ENCODE measurements around the gene FOXP4. TPM values are rescaled to one million over a fixed set of nuclear protein-coding genes. Genes with fewer than 3 reads are reported as not detected.

FOXP4 gene
- total RNA-seq, 1 donor from 2014 or later: 12.0 TPM

DNA sequence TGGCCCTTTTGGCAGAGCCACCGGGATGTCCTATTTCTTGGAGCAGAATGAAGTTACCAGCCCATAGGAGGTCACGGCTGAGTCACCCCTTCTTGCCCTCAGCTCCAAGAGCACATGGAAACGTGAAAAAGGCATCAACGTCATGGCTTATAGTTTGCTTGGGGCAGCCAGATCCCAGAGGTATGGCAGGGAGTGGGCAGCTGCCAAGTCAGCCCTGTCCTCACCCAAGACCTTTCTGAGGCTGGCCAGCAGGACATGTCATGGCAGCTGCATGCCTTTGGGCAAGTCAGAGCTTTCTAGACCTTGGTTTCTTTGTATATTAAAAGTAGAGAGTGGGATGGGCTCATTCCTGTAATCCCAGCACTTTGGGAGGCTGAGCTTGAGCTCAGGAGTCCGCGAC lies 83.9 kb downstream of the FOXP4 start:
- ATAC-seq: peak; percentile 26

GRCh38 chr6:41630946-41631345 lies 84.8 kb downstream of the FOXP4 start:
- no peak for ATAC-seq

GRCh38 chr6:41633056-41633634 lies 87.0 kb downstream of the FOXP4 start:
- no peak for ATAC-seq

GRCh38 chr6:41634657-41635056 lies 88.5 kb downstream of the FOXP4 start:
- ATAC-seq: no peak

GRCh38 chr6:41635365-41635764 lies 89.2 kb downstream of the FOXP4 start:
- no peak for ATAC-seq

DNA sequence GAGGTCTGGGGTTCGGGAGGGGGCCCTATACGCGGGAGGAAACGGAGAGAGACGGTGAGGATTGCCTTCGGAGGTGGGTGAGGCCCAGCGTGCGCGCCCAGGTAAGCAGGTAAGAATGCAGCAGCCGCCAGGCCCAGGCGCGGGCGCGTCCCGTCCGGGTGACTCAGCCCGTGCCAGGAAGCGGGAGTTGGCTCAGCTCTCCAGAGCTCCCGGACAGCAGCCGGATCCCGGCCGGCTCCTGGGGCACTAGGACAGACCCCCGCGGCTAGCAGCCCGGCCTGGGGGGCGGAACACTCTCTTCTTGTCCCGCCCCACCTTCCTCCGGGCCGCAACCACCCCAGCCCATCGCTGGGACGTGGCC lies 90.6 kb downstream of the FOXP4 start:
- ATAC-seq: peak; percentile 92

DNA sequence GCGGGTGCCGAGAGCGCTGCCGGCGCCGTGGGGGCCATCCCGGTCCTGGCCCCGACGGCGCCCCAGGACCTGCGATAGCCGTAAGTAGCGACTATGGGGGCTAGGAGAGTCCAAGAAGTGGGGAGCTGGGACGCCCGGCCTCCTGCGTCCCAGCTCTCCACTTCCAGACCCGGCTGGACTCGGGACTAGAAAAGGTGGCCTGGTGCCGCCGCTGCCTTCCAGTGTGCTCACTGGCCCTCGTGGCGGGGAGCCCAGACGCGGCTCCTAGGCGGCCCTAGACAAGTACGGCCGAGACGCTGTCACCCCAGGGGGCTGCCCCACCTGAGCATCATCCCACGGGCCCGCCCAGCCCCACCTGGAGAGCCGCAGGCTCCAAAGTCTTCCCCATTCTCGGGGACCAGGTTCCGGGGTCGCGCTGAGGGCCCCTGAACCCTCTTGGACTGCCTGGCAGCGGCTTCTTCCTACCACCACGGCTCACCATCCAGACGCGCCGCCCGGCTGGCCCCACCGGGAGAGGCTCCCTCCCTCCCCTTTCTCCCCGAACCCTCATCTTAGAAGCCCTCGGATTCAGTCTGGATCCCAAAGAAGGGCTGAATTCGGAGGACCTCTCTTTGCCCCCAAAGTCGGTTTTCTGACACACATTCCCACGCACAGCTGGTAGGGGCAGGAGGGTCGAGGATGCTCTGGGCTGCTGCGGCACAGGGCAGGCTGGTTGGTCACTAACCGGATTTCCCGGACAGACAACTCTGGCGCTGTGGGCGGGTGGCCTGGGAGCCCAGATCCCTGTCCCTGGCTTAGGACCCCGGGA lies 91.2 kb downstream of the FOXP4 start:
- peak; percentile 62 for ATAC-seq

DNA sequence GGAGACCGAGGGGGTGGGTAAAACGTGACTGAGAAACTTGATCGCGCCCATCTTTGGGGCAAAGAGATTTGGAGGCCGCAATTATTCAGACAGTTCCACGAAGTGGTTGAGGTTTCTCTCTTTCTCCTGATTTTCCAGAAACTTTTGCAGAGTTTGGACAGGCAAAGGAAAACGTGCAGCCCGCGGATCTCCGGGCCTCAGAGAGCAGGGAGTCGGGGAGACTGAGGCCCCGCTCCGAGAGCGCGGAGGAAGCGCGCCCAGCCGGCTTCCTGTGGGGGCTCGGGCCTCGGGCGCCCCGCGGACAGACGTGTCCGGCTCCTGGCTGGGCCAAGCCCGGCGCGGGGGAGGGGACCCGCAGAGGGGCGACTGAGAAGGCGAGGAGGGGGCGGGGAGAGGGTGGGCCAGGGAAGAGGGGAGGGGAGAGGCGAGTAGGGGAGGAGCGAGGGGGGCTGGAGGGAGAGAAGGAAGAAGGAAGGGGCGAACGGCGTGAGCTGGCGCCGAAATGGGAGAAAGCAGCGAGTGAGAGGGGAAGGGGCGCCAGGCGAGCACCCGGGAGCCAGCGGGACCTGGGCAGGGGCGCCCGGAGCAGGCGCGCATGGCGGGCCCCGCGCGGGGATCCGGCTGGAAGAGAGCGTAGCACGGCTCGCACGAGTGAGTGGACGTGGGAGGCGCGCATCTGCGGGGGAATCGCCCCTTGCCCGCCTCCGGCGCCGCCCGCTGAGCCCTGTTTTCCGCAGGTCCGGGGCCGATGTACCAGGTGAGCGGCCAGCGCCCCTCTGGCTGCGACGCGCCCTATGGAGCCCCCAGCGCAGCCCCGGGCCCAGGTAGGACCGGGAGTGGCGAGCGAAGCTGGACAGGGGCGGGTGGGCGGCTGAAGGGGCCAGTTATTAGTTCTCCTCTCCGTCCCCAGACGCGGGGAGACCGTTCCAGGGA lies 92.1 kb downstream of the FOXP4 start, which contains the start of gene MDFI:
TSS of gene MDFI (plus strand) at position 467 of the 933 bp plus-strand sequence. CDS start at position 749, 282 bp downstream.
- ATAC-seq: no peak

GRCh38 chr6:41638935-41639808 lies 93.0 kb downstream of the FOXP4 start:
- no peak for ATAC-seq

- no peak for ATAC-seq
Observed at GRCh38 chr6:41639809-41640371, 93.7 kb downstream of the FOXP4 start.

- no peak for ATAC-seq
Observed at GRCh38 chr6:41640426-41640825, 94.2 kb downstream of the FOXP4 start.

DNA sequence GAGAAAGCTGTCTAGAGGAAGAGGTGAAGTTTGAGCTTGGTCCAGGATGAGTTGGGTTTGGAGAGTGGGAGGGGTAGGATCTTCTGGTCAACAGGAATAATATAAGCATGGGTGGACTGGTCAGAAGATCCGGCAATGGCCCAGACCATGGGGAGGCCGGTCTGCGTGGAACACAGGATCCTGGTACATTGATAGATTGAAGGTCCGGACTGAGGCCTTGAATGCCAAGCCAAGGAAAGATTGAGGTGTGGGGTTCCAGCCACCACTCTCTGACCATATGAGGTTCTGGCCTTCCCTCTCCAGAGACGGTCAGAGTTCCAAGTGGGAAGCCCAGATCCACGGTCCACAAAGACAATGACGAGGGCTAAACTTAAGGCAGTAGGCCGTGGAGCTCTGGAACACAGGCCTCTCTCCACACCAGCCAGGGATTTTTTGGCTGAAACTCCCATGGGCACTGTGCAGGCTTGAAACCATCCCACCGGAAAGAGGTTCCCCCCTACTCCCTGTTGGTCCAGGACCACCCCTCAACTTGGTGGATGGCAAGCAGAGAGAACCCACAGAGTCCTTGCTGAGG lies 95.3 kb downstream of the FOXP4 start:
- ATAC-seq: no peak

DNA sequence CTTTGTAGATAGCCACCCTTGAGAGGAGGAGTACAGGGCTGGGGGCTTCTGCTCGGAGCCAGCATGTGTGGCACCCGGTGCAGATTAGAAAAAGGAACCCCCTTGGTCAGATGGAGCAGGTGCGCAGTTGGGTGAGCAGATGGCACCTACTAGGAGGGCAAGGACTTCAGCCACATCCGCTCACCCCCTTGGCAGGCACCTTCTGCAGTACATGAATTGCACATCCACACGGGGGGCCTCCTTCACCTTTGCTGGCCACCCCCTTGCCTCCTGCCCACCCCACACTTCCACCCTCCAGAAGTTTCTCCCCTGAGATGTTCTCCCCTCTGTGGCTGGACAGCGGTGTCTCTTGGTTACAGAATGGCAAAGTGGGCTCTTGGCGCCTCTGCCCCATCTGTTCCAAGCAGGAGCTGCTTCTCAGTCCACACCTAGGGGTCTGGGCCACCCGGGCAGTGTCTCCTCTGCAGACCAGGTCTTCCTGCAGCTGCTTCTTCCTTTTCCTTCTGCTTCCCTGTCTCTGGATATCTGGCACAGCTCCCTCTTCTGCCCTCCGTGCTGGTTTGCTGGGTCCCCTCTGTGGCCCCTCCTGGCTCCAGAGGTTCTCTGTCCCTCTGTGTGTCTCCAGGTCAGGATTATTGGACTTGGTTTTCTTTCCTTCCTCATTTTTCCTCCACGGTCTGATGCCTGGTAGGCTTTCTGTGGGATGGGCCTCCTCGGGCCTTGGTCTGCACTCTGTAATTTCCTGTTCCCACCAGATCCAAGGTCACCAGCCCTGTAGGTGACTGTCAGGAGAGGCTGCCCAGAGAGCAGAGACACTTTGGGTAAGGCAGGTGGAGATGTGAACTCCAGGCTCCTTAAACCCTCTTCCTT lies 96.1 kb downstream of the FOXP4 start:
- no peak for ATAC-seq

- no peak for ATAC-seq
Observed at GRCh38 chr6:41642960-41643898, 97.0 kb downstream of the FOXP4 start.

GRCh38 chr6:41643899-41644269 lies 97.7 kb downstream of the FOXP4 start:
- ATAC-seq: no peak

- peak; percentile 46 for ATAC-seq
Observed at GRCh38 chr6:41644297-41644879, 98.2 kb downstream of the FOXP4 start.

GRCh38 chr6:41645007-41645618 lies 98.9 kb downstream of the FOXP4 start:
- ATAC-seq: no peak

- ATAC-seq: no peak
Observed at GRCh38 chr6:41646026-41646795, 100.0 kb downstream of the FOXP4 start.
